ENCODE data around the gene MRPL18. TPM values are rescaled to one million over a fixed set of nuclear protein-coding genes. Genes with fewer than 3 reads are reported as not detected.

Gene MRPL18
- 47.7 TPM for total RNA-seq

GRCh38 chr6:159790149-159790955 lies at the start of gene MRPL18:
TSS of gene MRPL18 (plus strand) at chr6:159790467. CDS start at chr6:159790588, 121 bp downstream.

GRCh38 chr6:159761873-159762680 lies 28.2 kb upstream of the MRPL18 start, which contains the start of gene ACAT2:
TSS of gene ACAT2 (plus strand) at chr6:159762045. CDS start at chr6:159762088, 43 bp downstream.

GRCh38 chr6:159789377-159790148 lies 704 bp upstream of the MRPL18 start, which contains the start of gene TCP1:
TSS of gene TCP1 (minus strand) at chr6:159789602. CDS start at chr6:159789468, 134 bp downstream.

DNA sequence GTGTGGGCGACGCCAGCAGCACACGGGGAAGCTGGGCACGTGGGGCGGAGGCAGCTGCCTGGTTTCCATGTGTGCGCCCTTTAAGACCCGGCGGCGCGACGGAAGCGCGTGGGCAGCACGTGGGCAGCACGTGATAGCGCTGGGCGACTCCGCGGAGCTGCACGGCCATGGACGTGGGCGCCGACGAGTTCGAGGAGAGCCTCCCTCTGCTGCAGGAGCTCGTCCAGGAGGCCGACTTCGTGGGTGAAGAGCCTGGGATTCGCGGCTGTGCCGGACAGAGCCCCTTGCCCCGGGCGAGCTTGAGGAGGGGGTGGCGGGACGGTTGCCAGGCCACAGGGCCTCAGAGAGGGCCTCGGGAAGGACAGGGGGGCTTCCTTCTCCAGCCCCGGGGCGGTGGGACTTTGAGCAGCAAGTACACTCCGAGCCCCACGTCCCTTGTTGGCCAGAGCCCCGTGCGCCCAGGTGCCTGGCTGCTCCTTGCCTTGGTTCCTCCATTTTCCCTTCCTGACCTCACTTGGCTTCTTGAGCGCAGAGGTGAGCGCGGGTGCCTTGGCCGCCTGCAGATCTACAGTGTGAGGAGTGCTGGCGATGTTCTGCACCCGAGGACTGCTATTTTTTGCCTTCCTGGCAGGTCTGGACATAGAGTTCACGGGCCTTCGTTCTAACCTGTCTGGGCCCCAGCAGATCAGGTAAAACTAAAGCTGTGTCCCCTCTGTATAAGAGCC lies 10.0 kb downstream of the MRPL18 start, which contains the start of gene PNLDC1:
PNLDC1 (plus strand) TSS at position 136 of the 725 bp plus-strand sequence; CDS start at position 168, 32 bp downstream.

Other genes starting within 250 kb of the MRPL18 start
- gene SOD2, start 97.2 kb upstream of the MRPL18 start, total RNA-seq, result 126 TPM
- 111 TPM for gene WTAP, start 63.0 kb upstream of the MRPL18 start, total RNA-seq
- gene ACAT2, start 28.4 kb upstream of the MRPL18 start, total RNA-seq, result 16.2 TPM
- 163 TPM for gene TCP1, start 865 bp upstream of the MRPL18 start, total RNA-seq
- 0.49 TPM for gene PNLDC1, start 9.8 kb downstream of the MRPL18 start, total RNA-seq
- 0.05 TPM for gene MAS1, start 100.5 kb downstream of the MRPL18 start, total RNA-seq
- gene IGF2R, start 178.6 kb downstream of the MRPL18 start, total RNA-seq, result 94.5 TPM